Suprapubic skin (tissue), 4 donors: Measurements from ENCODE around the gene SLC22A23. TPM values are rescaled to one million over a fixed set of nuclear protein-coding genes. Genes with fewer than 3 reads are reported as not detected.
A peak's percentile ranks its signal among the peaks of the same experiment; 100 is the strongest.

Experiments
- DNase-seq, 2 donors: peaks; one replicate each; pipeline ENCODE4 v3.0.0-alpha.2; 2019; ENCODE audit warnings: low spot score in 2 of 2
- H3K27ac ChIP-seq: fragments of 200-600 bp; sonication (generic); one replicate; pipeline ENCODE4 v1.5.1; 2019
- H3K27me3 ChIP-seq: fragments of 200-600 bp; sonication (generic); one replicate; pipeline ENCODE4 v1.5.1; 2019
- H3K36me3 ChIP-seq: fragments of 200-600 bp; sonication (generic); one replicate; pipeline ENCODE4 v1.5.1; 2019
- H3K4me1 ChIP-seq: fragments of 200-600 bp; sonication (generic); one replicate; pipeline ENCODE4 v1.5.1; 2019
- H3K4me3 ChIP-seq: fragments of 200-600 bp; sonication (generic); one replicate; pipeline ENCODE4 v1.5.1; 2019; ENCODE audit warnings: mild to moderate bottlenecking
- H3K9me3 ChIP-seq: fragments of 200-600 bp; sonication (generic); one replicate; pipeline ENCODE4 v1.5.1; 2019
- EP300 ChIP-seq: sonication (generic); formaldehyde crosslinking; IDR thresholded peaks from one replicate; pipeline ENCODE4 v1.6.1; 2017; ENCODE audit warnings: antibody characterized with exemption
- POLR2A ChIP-seq, 2 donors: fragments of 450-650 bp; IDR thresholded peaks; one replicate each; pipeline ENCODE4 v1.6.1; 2017; ENCODE audit warnings: antibody characterized with exemption in 2 of 2, mild to moderate bottlenecking in 2 of 2, moderate library complexity in 2 of 2
- POLR2AphosphoS5 ChIP-seq, 3 donors: sonication (generic); formaldehyde crosslinking; IDR thresholded peaks; one replicate each; pipeline ENCODE4 v1.6.1; 2017; ENCODE audit warnings: antibody characterized with exemption in 3 of 3
- WGBS: methylation state at CpG from one replicate; pipeline ENCODE4 v1.1.5; 2018; 5-methylcytosine and 5-hydroxymethylcytosine counted together
- total RNA-seq, 4 donors: library from RNA; depleted of rRNA; stranded (reverse); fragments of >200 nt; gene quantifications; one replicate each; pipeline ENCODE4 v1.1.0, GENCODE V29; 2016
- TF ChIP-seq, protein P1 (sequence below), 2 donors: fragments of 200-600 bp in 1 of 2; fragments of 450-650 bp in 1 of 2; sonication (generic) in 1 of 2; IDR thresholded peaks; one replicate each; pipeline ENCODE4 v1.5.1; 2016 to 2019; ENCODE audit warnings: antibody characterized with exemption in 2 of 2, mild to moderate bottlenecking in 1 of 2, moderate library complexity in 1 of 2

SLC22A23 gene
- total RNA-seq, 4 donors from 2014 or later: 38.2 to 59.8 (median 48.1) TPM

DNA sequence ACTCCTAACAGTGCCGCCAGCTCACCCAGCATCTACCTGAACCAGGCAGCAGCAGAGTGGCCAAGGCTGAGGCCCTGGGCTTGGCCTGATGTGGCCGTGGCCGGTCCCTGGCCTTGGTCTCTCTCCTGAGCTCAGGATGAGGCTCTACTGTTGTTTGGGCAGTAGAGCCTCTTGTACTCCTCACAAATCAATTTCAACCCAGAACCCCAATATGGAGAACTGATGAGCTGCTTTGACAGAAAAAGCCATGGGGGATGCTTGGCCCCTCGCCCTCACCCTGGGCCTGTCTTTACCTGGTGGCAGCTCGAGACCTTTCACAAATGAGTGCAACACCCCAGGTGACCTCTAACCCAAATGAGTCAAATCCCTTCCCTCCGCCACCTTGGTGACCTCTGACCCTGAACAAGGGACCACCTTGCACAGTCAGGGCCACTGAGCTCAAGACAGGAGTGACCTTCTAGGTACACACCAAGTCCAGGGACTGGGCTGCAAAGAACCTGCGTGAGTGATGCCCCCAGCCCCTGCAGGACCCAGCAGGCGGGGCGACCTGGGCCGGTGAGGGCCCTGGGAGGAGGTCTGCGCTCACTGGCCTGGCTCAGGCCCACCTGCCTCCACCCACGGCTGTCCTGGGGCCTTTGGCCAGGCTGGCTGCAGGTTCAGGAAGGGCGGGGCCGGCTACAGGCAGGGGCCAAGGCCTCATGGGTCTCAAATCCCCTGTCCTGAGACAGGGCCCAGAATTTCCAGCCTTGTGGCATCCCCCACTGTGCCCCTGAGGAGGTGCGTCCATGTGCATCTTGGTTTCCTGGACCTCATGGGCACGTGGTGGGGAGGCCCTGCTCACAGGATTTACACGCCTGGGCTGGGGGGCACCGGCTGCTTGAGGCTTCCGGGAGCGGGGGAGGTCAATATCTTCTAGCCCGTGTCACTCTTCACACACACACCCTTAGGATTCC lies 167.9 kb downstream of the SLC22A23 start:
- TF ChIP-seq EP300: no peak
- no peak for TF ChIP-seq POLR2A (IDR thresholded peaks at IDR 0.05)
- no peak for TF ChIP-seq POLR2AphosphoS5 (IDR thresholded peaks at IDR 0.05)
- TF ChIP-seq, protein P1, sequence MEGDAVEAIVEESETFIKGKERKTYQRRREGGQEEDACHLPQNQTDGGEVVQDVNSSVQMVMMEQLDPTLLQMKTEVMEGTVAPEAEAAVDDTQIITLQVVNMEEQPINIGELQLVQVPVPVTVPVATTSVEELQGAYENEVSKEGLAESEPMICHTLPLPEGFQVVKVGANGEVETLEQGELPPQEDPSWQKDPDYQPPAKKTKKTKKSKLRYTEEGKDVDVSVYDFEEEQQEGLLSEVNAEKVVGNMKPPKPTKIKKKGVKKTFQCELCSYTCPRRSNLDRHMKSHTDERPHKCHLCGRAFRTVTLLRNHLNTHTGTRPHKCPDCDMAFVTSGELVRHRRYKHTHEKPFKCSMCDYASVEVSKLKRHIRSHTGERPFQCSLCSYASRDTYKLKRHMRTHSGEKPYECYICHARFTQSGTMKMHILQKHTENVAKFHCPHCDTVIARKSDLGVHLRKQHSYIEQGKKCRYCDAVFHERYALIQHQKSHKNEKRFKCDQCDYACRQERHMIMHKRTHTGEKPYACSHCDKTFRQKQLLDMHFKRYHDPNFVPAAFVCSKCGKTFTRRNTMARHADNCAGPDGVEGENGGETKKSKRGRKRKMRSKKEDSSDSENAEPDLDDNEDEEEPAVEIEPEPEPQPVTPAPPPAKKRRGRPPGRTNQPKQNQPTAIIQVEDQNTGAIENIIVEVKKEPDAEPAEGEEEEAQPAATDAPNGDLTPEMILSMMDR (IDR thresholded peaks at IDR 0.05): no peak
- no peaks in the 10 kb centered on the region for H3K9me3 ChIP-seq
- no peak overlapping the region for H3K27ac ChIP-seq
- H3K4me3 ChIP-seq: no peak overlapping the region
- H3K4me1 ChIP-seq: peaks cover 4% of the 10 kb centered on the region
- no peaks in the 10 kb centered on the region for H3K27me3 ChIP-seq
- 79% methylated on average over 12 of the region's 21 CpGs for WGBS
- peaks cover 28% of the 10 kb centered on the region for H3K36me3 ChIP-seq
- DNase-seq: peak; percentile 52 to 78

DNA sequence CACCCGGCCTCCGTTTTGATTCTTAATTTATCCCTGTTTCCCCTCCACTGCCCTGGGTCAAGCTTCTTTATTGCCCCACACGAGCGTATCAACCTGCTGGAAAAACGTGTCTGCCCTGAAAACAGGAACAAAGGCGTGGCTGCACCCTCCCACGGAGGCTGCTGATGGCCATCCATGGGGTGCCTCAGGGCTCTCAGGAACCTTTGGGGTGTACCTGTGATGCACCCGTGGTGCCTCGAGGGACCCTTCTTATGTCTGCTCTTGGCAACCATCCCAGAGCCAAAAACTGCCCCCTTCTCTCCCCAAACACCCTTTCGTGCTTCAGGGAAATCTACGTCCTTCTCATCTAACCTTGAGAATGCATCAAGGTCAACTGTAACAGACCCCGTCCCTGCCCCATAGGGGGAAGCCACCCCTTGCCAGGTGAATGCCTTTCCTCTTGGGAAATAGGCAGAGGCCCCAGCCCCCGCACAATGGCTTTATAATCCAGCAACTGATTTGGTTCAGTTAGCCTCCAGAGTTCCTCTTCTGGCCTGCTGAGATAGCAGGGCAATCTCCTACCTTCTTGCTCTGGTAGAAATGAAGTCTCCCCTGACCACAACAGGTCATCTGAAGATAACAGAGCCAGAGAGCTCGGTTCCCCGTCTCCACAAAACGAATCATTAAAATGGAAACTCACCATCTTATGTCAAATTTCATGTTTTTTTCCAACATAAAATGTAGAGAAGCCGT lies 168.7 kb downstream of the SLC22A23 start:
- Histone ChIP-seq H3K36me3 (peaks cover 35% of the 10 kb centered on the region), H3K27ac (no peak overlapping the region), H3K27me3 (no peaks in the 10 kb centered on the region), H3K4me1 (peaks cover 4% of the 10 kb centered on the region), H3K9me3 (no peaks in the 10 kb centered on the region), H3K4me3 (no peak overlapping the region)
- peak; percentile 58 to 71 for DNase-seq
- TF ChIP-seq EP300 (no peak), POLR2A (IDR thresholded peaks at IDR 0.05) (no peak), POLR2AphosphoS5 (IDR thresholded peaks at IDR 0.05) (no peak)
- TF ChIP-seq, protein P1 (IDR thresholded peaks at IDR 0.05): no peak
- WGBS: 82% methylated on average over 17 of the region's 17 CpGs

DNA sequence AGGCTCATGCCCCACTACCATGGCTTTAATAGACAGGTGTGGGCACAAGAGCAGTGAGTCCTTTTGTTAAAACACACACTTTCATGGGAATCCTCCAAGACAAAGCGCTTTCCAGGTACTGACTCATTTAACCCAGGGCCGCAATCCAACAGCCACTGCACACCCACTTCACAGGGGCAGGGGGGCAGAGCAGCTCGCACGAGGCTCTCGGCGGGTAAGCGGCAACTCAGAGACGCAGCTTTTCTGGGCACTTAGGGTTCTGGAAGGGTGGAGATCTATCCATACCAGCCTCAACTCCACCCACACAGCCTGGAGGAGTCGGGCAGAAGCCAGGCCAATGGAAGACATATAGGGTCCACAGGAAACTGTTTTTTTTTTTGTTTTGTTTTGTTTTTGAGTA lies 169.5 kb downstream of the SLC22A23 start:
- TF ChIP-seq POLR2A (IDR thresholded peaks at IDR 0.05): no peak
- TF ChIP-seq, protein P1 (IDR thresholded peaks at IDR 0.05): no peak
- TF ChIP-seq POLR2AphosphoS5 (IDR thresholded peaks at IDR 0.05): no peak
- no peak for TF ChIP-seq EP300
- Histone ChIP-seq H3K9me3 (no peaks in the 10 kb centered on the region), H3K27me3 (no peaks in the 10 kb centered on the region), H3K27ac (no peak overlapping the region), H3K4me1 (peaks cover 4% of the 10 kb centered on the region), H3K4me3 (no peak overlapping the region), H3K36me3 (peaks cover 35% of the 10 kb centered on the region)
- 48% methylated on average over 9 of the region's 9 CpGs for WGBS
- DNase-seq: peak; percentile 17 to 49

DNA sequence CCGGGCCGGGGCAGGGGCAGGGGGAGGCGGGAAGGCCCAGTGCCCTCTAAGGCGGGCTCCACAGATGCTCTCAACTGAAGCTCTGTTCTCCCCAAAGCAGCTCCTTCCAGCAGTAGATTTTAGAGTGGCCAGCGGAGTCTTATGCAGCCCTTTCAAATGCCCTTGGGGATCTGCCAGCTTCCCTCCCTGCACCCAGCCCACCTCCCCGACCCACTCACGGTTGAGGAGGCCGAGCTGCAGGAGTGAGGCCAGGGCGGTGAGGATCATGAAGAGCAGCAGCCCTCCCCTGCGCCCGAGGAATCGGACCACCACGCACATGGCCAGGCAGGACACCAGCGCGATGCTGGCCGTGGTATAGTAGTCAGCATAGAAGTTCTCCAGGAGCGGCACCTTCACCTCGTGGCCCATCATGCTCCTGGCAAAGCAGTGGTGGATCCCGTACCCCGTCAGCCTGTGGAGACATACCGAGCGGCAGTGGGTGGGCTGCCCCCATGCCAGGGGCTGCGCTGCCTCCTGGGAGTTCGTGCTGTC lies 170.1 kb downstream of the SLC22A23 start:
- WGBS: 98% methylated on average over 21 of the region's 24 CpGs
- Histone ChIP-seq H3K27me3 (no peaks in the 10 kb centered on the region), H3K4me1 (peaks cover 4% of the 10 kb centered on the region), H3K27ac (no peak overlapping the region), H3K9me3 (no peaks in the 10 kb centered on the region), H3K4me3 (no peak overlapping the region), H3K36me3 (peaks cover 35% of the 10 kb centered on the region)
- DNase-seq: peak; percentile 48 to 75
- TF ChIP-seq POLR2AphosphoS5 (IDR thresholded peaks at IDR 0.05) (no peak), EP300 (no peak), POLR2A (IDR thresholded peaks at IDR 0.05) (no peak)
- TF ChIP-seq, protein P1 (IDR thresholded peaks at IDR 0.05): no peak
